H1 (cell line): Measurements from ENCODE around the gene PIAS1. TPM values are rescaled to one million over a fixed set of nuclear protein-coding genes. Genes with fewer than 3 reads are reported as not detected.

Source experiments
- CTCF ChIA-PET: fragments of 300-600 bp; sonication (Branson Sonifier 250); formaldehyde crosslinking; loops from one replicate; lab custom pipeline; 2021; ENCODE audit not compliant: partially characterized antibody; lab: Charles Lee
- POLR2A ChIA-PET: fragments of 300-600 bp; sonication (Branson Sonifier 250); formaldehyde crosslinking; loops from one replicate; lab custom pipeline; 2021; ENCODE audit warnings: inconsistent platforms; ENCODE audit not compliant: partially characterized antibody; lab: Charles Lee
- DNase-seq, 2 experiments: peaks; one replicate each; pipeline versions ENCODE4 v3.0.0 to v3.0.0-alpha.2; 2010 to 2022; ENCODE audit warnings: low spot score in 2 of 2, low read depth in 1 of 2, mixed read lengths in 1 of 2
- FAIRE-seq: peaks from 2 replicates; lab custom pipeline; 2011; peaks lifted over from hg19 to GRCh38; lab: Jason Lieb, UNC
- H2AFZ ChIP-seq: 2 replicates; pipeline ENCODE4 v1.8.1; 2012; ENCODE audit warnings: low read length, inconsistent platforms
- H2AK5ac ChIP-seq: 2 replicates; pipeline ENCODE4 v1.6.1; 2013; ENCODE audit warnings: low read depth, low read length
- H2BK120ac ChIP-seq: replicated peaks from 2 replicates; pipeline ENCODE3; 2013; ENCODE audit warnings: low read depth, low read length, inconsistent platforms
- H2BK12ac ChIP-seq: 2 replicates; pipeline ENCODE4 v1.6.1; 2013; ENCODE audit warnings: low read depth, low read length
- H2BK15ac ChIP-seq: 2 replicates; pipeline ENCODE4 v1.6.1; 2013; ENCODE audit warnings: low read length
- H2BK20ac ChIP-seq: 2 replicates; pipeline ENCODE4 v1.6.1; 2013; ENCODE audit warnings: low read length
- H2BK5ac ChIP-seq: 2 replicates; pipeline ENCODE4 v1.6.1; 2013; ENCODE audit warnings: low read depth, low read length
- H3K14ac ChIP-seq: 2 replicates; pipeline ENCODE4 v1.6.1; 2013; ENCODE audit warnings: inconsistent platforms; ENCODE audit not compliant: insufficient read length
- H3K18ac ChIP-seq: 2 replicates; pipeline ENCODE4 v1.6.1; 2013; ENCODE audit warnings: low read length; ENCODE audit errors: extremely low read depth
- H3K23ac ChIP-seq: 2 replicates; pipeline ENCODE4 v1.6.1; 2013; ENCODE audit warnings: inconsistent platforms; ENCODE audit not compliant: insufficient read length
- H3K23me2 ChIP-seq: 2 replicates; pipeline ENCODE4 v1.6.1; 2013; ENCODE audit warnings: low read depth, low read length
- H3K27ac ChIP-seq: 2 replicates; pipeline ENCODE4 v1.6.1; 2011; ENCODE audit warnings: low read depth, low read length, inconsistent platforms
- H3K27me3 ChIP-seq, 4 experiments: replicated peaks in 1 of 4; 1 replicate in 1 of 4; 2 replicates in 3 of 4; pipeline versions ENCODE4 v1.6.1 to v1.8.1; 2011 to 2013; ENCODE audit warnings: low read length in 3 of 4, mild to moderate bottlenecking in 3 of 4, inconsistent platforms in 2 of 4, mixed read lengths in 2 of 4, moderate library complexity in 1 of 4; ENCODE audit not compliant: control insufficient read depth in 3 of 4, insufficient read depth in 3 of 4; ENCODE audit errors: extremely low read depth in 1 of 4
- H3K36me3 ChIP-seq, 4 experiments: 2 replicates each; pipeline versions ENCODE4 v1.6.1 to v1.8.1; 2011 to 2013; ENCODE audit warnings: mild to moderate bottlenecking in 4 of 4, low read length in 3 of 4, moderate library complexity in 2 of 4, control low read depth in 1 of 4, inconsistent platforms in 1 of 4; ENCODE audit not compliant: insufficient read depth in 4 of 4, control insufficient read depth in 2 of 4
- H3K4ac ChIP-seq: replicated peaks from 2 replicates; pipeline ENCODE3; 2013; ENCODE audit warnings: low read length, low read depth, mixed read lengths, inconsistent platforms; ENCODE audit not compliant: insufficient read length
- H3K4me1 ChIP-seq, 4 experiments: replicated peaks in 1 of 4; 1 replicate in 1 of 4; 2 replicates in 3 of 4; pipeline versions ENCODE4 v1.6.1 to v1.8.1; 2011 to 2013; ENCODE audit warnings: low read length in 3 of 4, inconsistent platforms in 2 of 4, mixed read lengths in 1 of 4; ENCODE audit not compliant: insufficient read depth in 4 of 4, control insufficient read depth in 3 of 4
- H3K4me2 ChIP-seq, 2 experiments: 2 replicates each; pipeline versions ENCODE4 v1.6.1 to v1.8.1; 2011 to 2013; ENCODE audit warnings: low read depth in 2 of 2, low read length in 2 of 2, control low read depth in 1 of 2, inconsistent platforms in 1 of 2, mild to moderate bottlenecking in 1 of 2; ENCODE audit not compliant: insufficient read depth in 1 of 2
- H3K4me3 ChIP-seq, 4 experiments: fragments of 200-600, 300-600 bp in 1 of 4; sonication (generic), shearing (Covaris generic), sonication (Bioruptor Twin) in 1 of 4; 2 replicates each; pipeline versions ENCODE4 v1.5.1 to v1.8.1; 2011 to 2016; ENCODE audit warnings: low read length in 4 of 4, low read depth in 3 of 4, control low read depth in 2 of 4, inconsistent platforms in 2 of 4, mild to moderate bottlenecking in 2 of 4, mixed read lengths in 1 of 4, moderate library complexity in 1 of 4; ENCODE audit not compliant: insufficient read depth in 2 of 4; ENCODE audit errors: extremely low read depth in 1 of 4
- H3K56ac ChIP-seq: replicated peaks from 2 replicates; pipeline ENCODE3; 2013; ENCODE audit warnings: low read depth, mild to moderate bottlenecking, mixed read lengths, low read length, inconsistent platforms; ENCODE audit not compliant: insufficient read length
- H3K79me1 ChIP-seq: 2 replicates; pipeline ENCODE4 v1.6.1; 2013; ENCODE audit warnings: low read depth, low read length, control low read depth
- H3K79me2 ChIP-seq, 2 experiments: 2 replicates each; pipeline versions ENCODE4 v1.6.1 to v1.8.1; 2012 to 2013; ENCODE audit warnings: low read length in 2 of 2, mild to moderate bottlenecking in 2 of 2, inconsistent platforms in 1 of 2; ENCODE audit not compliant: insufficient read depth in 2 of 2, control insufficient read depth in 1 of 2
- H3K9ac ChIP-seq, 4 experiments: replicated peaks in 1 of 4; 1 replicate in 1 of 4; 2 replicates in 3 of 4; pipeline versions ENCODE4 v1.6.1 to v1.8.1; 2011 to 2013; ENCODE audit warnings: low read depth in 3 of 4, low read length in 3 of 4, control low read depth in 2 of 4, mild to moderate bottlenecking in 2 of 4, moderate library complexity in 2 of 4, inconsistent platforms in 1 of 4; ENCODE audit errors: extremely low read depth in 1 of 4
- H3K9me3 ChIP-seq, 2 experiments: 2 replicates each; pipeline versions ENCODE4 v1.6.1 to v1.8.1; 2012 to 2013; ENCODE audit warnings: mild to moderate bottlenecking in 2 of 2, moderate library complexity in 2 of 2, control low read depth in 1 of 2, inconsistent platforms in 1 of 2, low read depth in 1 of 2, low read length in 1 of 2, mixed read lengths in 1 of 2; ENCODE audit not compliant: insufficient read depth in 2 of 2
- H4K20me1 ChIP-seq, 2 experiments: replicated peaks in 1 of 2; 2 replicates each; pipeline versions ENCODE3 to v1.8.1; 2011 to 2013; ENCODE audit warnings: inconsistent platforms in 2 of 2, low read length in 2 of 2, mild to moderate bottlenecking in 1 of 2; ENCODE audit not compliant: insufficient read depth in 2 of 2, control insufficient read depth in 1 of 2
- H4K5ac ChIP-seq: 2 replicates; pipeline ENCODE4 v1.6.1; 2013; ENCODE audit warnings: low read length, low read depth, mixed read lengths, inconsistent platforms; ENCODE audit not compliant: insufficient read length
- H4K8ac ChIP-seq: 2 replicates; pipeline ENCODE4 v1.8.0; 2013; ENCODE audit warnings: mild to moderate bottlenecking, moderate library complexity, low read length, inconsistent platforms; ENCODE audit not compliant: insufficient read depth; ENCODE audit errors: extremely low read depth
- H4K91ac ChIP-seq: replicated peaks from 2 replicates; pipeline ENCODE3; 2013; ENCODE audit warnings: low read length, mixed read lengths, inconsistent platforms; ENCODE audit not compliant: insufficient read length
- BACH1 ChIP-seq: IDR thresholded peaks from 2 replicates; pipeline ENCODE4 v1.6.1; 2012; ENCODE audit warnings: low read length, improper control_type of control experiment
- BCL11A ChIP-seq, 2 experiments: IDR thresholded peaks; one replicate each; pipeline ENCODE4 v1.6.1; 2011; ENCODE audit warnings: low read depth in 2 of 2, low read length in 2 of 2, mild to moderate bottlenecking in 2 of 2
- CHD1 ChIP-seq: IDR thresholded peaks from 2 replicates; pipeline ENCODE4 v1.6.1; 2012; ENCODE audit warnings: low read depth, low read length, improper control_type of control experiment
- CREB1 ChIP-seq: IDR thresholded peaks from 2 replicates; pipeline ENCODE4 v1.6.1; 2012; ENCODE audit warnings: inconsistent platforms
- EP300 ChIP-seq, 2 experiments: IDR thresholded peaks; 1 replicate in 1 of 2; 2 replicates in 1 of 2; pipeline ENCODE4 v1.6.1; 2011 to 2012; ENCODE audit warnings: low read depth in 2 of 2, low read length in 2 of 2, mild to moderate bottlenecking in 2 of 2, borderline replicate concordance in 1 of 2, inconsistent platforms in 1 of 2, moderate library complexity in 1 of 2
- FOSL1 ChIP-seq: IDR thresholded peaks from 2 replicates; pipeline ENCODE4 v1.6.1; 2011; ENCODE audit warnings: mild to moderate bottlenecking, low read depth, low read length, moderate library complexity; ENCODE audit not compliant: insufficient read depth
- JUND ChIP-seq: IDR thresholded peaks from 2 replicates; pipeline ENCODE4 v1.6.1; 2011; ENCODE audit warnings: mild to moderate bottlenecking, improper control_type of control experiment, low read length
- KDM5A ChIP-seq: fragments of 200-600 bp; IDR thresholded peaks from 2 replicates; pipeline ENCODE4 v1.7.1; 2012; ENCODE audit warnings: mild to moderate bottlenecking, low read length, inconsistent platforms, mixed read lengths
- MAFK ChIP-seq: IDR thresholded peaks from 2 replicates; pipeline ENCODE4 v1.6.1; 2012; ENCODE audit warnings: low read depth, mild to moderate bottlenecking, improper control_type of control experiment, low read length
- RXRA ChIP-seq: IDR thresholded peaks from 2 replicates; pipeline ENCODE4 v1.6.1; 2011; ENCODE audit warnings: low read depth, mild to moderate bottlenecking, low read length, moderate library complexity; ENCODE audit not compliant: insufficient read depth
- SIN3A ChIP-seq, 2 experiments: IDR thresholded peaks in 1 of 2; conservative IDR thresholded peaks in 1 of 2; 2 replicates each; pipeline ENCODE4 v1.6.1; 2011 to 2012; ENCODE audit warnings: low read length in 2 of 2, improper control_type of control experiment in 1 of 2, low read depth in 1 of 2, mild to moderate bottlenecking in 1 of 2
- SIRT6 ChIP-seq: IDR thresholded peaks from one replicate; pipeline ENCODE4 v1.7.1; 2012; ENCODE audit warnings: low read length, inconsistent platforms
- TAF1 ChIP-seq: IDR thresholded peaks from 2 replicates; pipeline ENCODE4 v1.6.1; 2011; ENCODE audit warnings: mild to moderate bottlenecking, low read depth, low read length
- TBP ChIP-seq: IDR thresholded peaks from 2 replicates; pipeline ENCODE4 v1.6.1; 2011; ENCODE audit warnings: low read depth, low read length, improper control_type of control experiment
- WGBS, 2 experiments: shearing (Covaris generic) in 1 of 2; methylation state at CpG; one replicate each; pipeline versions ENCODE4 v1.1.6 to v1.1.7; 2013 to 2015; ENCODE audit warnings: low lambda C conversion rate in 2 of 2, mixed read lengths in 2 of 2, inconsistent platforms in 1 of 2, low coverage in 1 of 2, missing lambda C conversion rate in 1 of 2; ENCODE audit not compliant: insufficient replicate concordance in 2 of 2, insufficient coverage in 1 of 2, insufficient read length in 1 of 2; ENCODE audit errors: extremely low coverage in 1 of 2, missing lambda C conversion rate in 1 of 2; 5-methylcytosine and 5-hydroxymethylcytosine counted together
- polyA plus RNA-seq, 7 experiments: library from polyadenylated mRNA; depleted of rRNA in 3 of 7; stranded (reverse) in 5 of 7; unstranded in 2 of 7; fragments of >200 nt in 5 of 7; fragments of 200-250 nt in 2 of 7; gene quantifications; 1 replicate in 5 of 7; 2 replicates in 1 of 7; 4 replicates in 1 of 7; pipeline versions ENCODE4 v1.2.1 to v1.2.3, GENCODE V29; 2011 to 2013; ENCODE audit warnings: missing spikeins in 2 of 7, mixed read lengths in 2 of 7
- total RNA-seq: library from RNA; stranded (reverse); fragmentation: NEBNext Ultra II Directional; extraction: Animal tissue kit (Norgen Biotek cat#: 25700); gene quantifications from 2 replicates; pipeline ENCODE4 v1.2.1, GENCODE V29; 2021

The PIAS1 gene
- total and polyA plus RNA-seq, 2 of the 8 experiments (the other 6 are each of a cell fraction or from before 2014, with no cell fraction given): 30.8 to 34.5 TPM

DNA sequence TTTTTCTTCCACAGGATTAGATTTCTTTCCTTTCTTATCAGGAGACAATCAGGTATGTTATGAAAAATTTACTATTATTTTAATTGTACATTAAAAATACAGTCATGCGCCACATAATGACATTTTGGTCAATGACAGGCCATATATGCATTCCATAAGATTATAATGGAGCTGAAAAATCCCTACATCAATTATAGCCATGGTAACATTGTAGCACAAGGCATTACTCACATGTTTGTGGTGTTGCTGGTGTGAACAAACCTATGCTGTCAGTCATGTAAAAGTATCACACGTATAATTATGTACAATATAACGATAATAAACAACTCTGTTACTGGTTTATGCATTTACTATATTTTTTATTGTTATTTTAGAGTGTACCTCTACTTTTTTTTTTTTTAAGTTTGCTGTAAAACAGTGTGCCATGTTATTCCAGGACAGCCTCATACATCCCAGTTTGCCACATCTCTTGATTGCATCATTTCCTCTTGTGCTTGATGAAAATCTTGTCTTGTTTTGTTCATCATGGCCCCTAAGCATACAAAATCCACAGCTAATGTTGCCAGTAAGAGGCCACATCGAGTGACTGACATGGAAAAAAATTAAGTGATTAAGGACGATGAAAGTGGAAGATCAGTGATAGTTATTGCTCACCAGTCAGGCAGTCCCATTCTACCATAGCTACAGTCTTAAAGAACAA, 129.7 kb downstream of the PIAS1 start:
- Histone ChIP-seq H3K79me2 (no peaks in the 10 kb centered on the region), H3K4me2 (no peak overlapping the region), H3K9me3 (no peaks in the 10 kb centered on the region), H3K18ac (no peak overlapping the region), H3K4ac (no peak overlapping the region), H3K79me1 (no peaks in the 10 kb centered on the region), H2BK20ac (no peak overlapping the region), H2BK15ac (no peak overlapping the region), H2AFZ (no peak overlapping the region), H3K9ac (no peak overlapping the region), H3K56ac (no peak overlapping the region), H3K36me3 (peaks cover 0 to 53% (median 23%) of the 10 kb centered on the region in 4 experiments; a peak in 6 of 8 replicates), H3K27ac (no peak overlapping the region), H3K23me2 (peaks cover 1% of the 10 kb centered on the region; the same call in 1 of the 2 replicates), H3K14ac (no peak overlapping the region)
- POLR2A ChIA-PET: interaction anchor here (1.6 to 1.7 kb wide), 2 partner anchors 11 to 15 kb away, joined by 3 to 4 read pairs; no protein-coding TSS in a partner anchor
- no peak for DNase-seq
- TF ChIP-seq CREB1: no peak
- TF ChIP-seq TAF1: no peak
- TF ChIP-seq SIRT6: no peak
- TF ChIP-seq RXRA: no peak
- no peak for TF ChIP-seq BCL11A (IDR thresholded peaks at IDR 0.05; ENCODE audit: low read depth in 2 of 2, low read length in 2 of 2)
- no peak for TF ChIP-seq MAFK
- no peak for TF ChIP-seq CHD1
- no peak for TF ChIP-seq TBP
- no peak for TF ChIP-seq FOSL1
- no peak for TF ChIP-seq EP300 (IDR thresholded peaks at IDR 0.05; ENCODE audit: borderline replicate concordance in 1 of 2, low read depth in 2 of 2, low read length in 2 of 2)
- no peak for TF ChIP-seq SIN3A (conservative IDR thresholded peaks at IDR 0.05 in 1 of 2, IDR thresholded peaks at IDR 0.05 in 1 of 2; ENCODE audit: low read depth in 1 of 2, low read length in 2 of 2)
- TF ChIP-seq JUND: no peak
- no peak for TF ChIP-seq KDM5A
- no peak for TF ChIP-seq BACH1
- TF ChIP-seq, all 59 proteins: peak for 0
- no peaks in the 10 kb centered on the region for H4K20me1 ChIP-seq
- H2BK5ac ChIP-seq: no peak overlapping the region
- no peak overlapping the region for H4K8ac ChIP-seq
- no peak overlapping the region for H2BK120ac ChIP-seq
- no peak overlapping the region for H2BK12ac ChIP-seq
- H4K5ac ChIP-seq: no peak overlapping the region
- no peak overlapping the region for H3K4me3 ChIP-seq
- no peak overlapping the region for H4K91ac ChIP-seq
- H3K23ac ChIP-seq: no peak overlapping the region
- 87% methylated on average over 5 of the region's 5 CpGs; no CpG with 5 or more reads in 1 of the 2 experiments for WGBS, 2 experiments
- H3K27me3 ChIP-seq: no peaks in the 10 kb centered on the region
- no peaks in the 10 kb centered on the region for H3K4me1 ChIP-seq
- no peak overlapping the region for H2AK5ac ChIP-seq
- CTCF ChIA-PET: interaction anchor here (4.2 kb wide), 1 partner anchor 11 kb away, joined by 36 read pairs; no protein-coding TSS in a partner anchor
- FAIRE-seq: no peak
